Measurements from ENCODE around the gene A3GALT2. TPM values are rescaled to one million over a fixed set of nuclear protein-coding genes. Genes with fewer than 3 reads are reported as not detected.

The A3GALT2 gene
- polyA plus RNA-seq, 1 of the 3 experiments (the other 2 are of a cell fraction) = 0.07 TPM

GRCh38 chr1:33346927-33347649 lies 26.2 kb upstream of the A3GALT2 start (continued):
- 0 out of 2 replicates have a peak, but pooled peaks have one; percentile 54 for TF ChIP-seq TEAD4 (IDR thresholded peaks at IDR 0.05; ENCODE audit: borderline replicate concordance, insufficient read depth)

DNA sequence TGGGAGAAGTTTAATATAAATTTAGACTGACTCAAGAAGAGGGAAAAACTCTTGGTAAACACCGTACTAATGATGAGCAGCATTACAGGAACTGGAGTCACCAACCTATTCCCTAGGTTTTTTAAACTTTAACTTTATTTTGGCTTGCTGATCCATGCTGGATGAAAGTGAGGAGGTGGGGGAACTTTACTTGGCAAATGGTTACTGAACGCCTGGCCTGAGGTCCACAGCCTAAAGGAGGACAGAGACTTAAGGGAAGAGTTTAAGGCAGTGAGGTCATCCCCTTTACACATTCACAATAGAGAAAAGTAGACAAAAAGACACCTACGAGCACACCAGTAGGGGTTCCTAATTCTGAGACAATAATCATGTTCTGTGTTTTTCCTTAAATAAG lies 25.6 kb upstream of the A3GALT2 start:
- POLR2A ChIA-PET = no interaction called here
- WGBS (ENCODE audit: low lambda C conversion rate) = 23% methylated on average over 3 of the region's 3 CpGs

More for the DNA sequence above, 25.6 kb upstream of the A3GALT2 start:
- no peak for TF ChIP-seq ELF1 (IDR thresholded peaks at IDR 0.05)
- no peak for TF ChIP-seq FOSL2 (IDR thresholded peaks at IDR 0.05; ENCODE audit: borderline replicate concordance, low read depth)
- TF ChIP-seq TCF12 (IDR thresholded peaks at IDR 0.05) = no peak
- TF ChIP-seq REST (IDR thresholded peaks at IDR 0.05; ENCODE audit: low read depth, low read length) = no peak
- TF ChIP-seq, protein P1, sequence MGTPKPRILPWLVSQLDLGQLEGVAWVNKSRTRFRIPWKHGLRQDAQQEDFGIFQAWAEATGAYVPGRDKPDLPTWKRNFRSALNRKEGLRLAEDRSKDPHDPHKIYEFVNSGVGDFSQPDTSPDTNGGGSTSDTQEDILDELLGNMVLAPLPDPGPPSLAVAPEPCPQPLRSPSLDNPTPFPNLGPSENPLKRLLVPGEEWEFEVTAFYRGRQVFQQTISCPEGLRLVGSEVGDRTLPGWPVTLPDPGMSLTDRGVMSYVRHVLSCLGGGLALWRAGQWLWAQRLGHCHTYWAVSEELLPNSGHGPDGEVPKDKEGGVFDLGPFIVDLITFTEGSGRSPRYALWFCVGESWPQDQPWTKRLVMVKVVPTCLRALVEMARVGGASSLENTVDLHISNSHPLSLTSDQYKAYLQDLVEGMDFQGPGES (IDR thresholded peaks at IDR 0.05; ENCODE audit: low read depth, low read length) = no peak
- no peak for TF ChIP-seq RXRA (IDR thresholded peaks at IDR 0.05; ENCODE audit: borderline replicate concordance, low read depth)
- no peak for TF ChIP-seq RAD21 (IDR thresholded peaks at IDR 0.05; ENCODE audit: low read length)
- no peak for TF ChIP-seq GATA2 (CRISPR knock-in tag; IDR thresholded peaks at IDR 0.05)
- TF ChIP-seq, protein P2, sequence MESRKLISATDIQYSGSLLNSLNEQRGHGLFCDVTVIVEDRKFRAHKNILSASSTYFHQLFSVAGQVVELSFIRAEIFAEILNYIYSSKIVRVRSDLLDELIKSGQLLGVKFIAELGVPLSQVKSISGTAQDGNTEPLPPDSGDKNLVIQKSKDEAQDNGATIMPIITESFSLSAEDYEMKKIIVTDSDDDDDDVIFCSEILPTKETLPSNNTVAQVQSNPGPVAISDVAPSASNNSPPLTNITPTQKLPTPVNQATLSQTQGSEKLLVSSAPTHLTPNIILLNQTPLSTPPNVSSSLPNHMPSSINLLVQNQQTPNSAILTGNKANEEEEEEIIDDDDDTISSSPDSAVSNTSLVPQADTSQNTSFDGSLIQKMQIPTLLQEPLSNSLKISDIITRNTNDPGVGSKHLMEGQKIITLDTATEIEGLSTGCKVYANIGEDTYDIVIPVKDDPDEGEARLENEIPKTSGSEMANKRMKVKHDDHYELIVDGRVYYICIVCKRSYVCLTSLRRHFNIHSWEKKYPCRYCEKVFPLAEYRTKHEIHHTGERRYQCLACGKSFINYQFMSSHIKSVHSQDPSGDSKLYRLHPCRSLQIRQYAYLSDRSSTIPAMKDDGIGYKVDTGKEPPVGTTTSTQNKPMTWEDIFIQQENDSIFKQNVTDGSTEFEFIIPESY (IDR thresholded peaks at IDR 0.05; ENCODE audit: borderline replicate concordance, low read depth) = no peak
- TF ChIP-seq SMC3 (IDR thresholded peaks at IDR 0.05; ENCODE audit: low read depth, low read length) = no peak
- TF ChIP-seq YY1 (IDR thresholded peaks at IDR 0.05; ENCODE audit: low read depth) = no peak
- no peak for TF ChIP-seq TEAD4 (IDR thresholded peaks at IDR 0.05; ENCODE audit: borderline replicate concordance, insufficient read depth)
- TF ChIP-seq, protein P3, sequence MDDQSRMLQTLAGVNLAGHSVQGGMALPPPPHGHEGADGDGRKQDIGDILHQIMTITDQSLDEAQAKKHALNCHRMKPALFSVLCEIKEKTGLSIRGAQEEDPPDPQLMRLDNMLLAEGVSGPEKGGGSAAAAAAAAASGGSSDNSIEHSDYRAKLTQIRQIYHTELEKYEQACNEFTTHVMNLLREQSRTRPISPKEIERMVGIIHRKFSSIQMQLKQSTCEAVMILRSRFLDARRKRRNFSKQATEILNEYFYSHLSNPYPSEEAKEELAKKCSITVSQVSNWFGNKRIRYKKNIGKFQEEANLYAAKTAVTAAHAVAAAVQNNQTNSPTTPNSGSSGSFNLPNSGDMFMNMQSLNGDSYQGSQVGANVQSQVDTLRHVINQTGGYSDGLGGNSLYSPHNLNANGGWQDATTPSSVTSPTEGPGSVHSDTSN (IDR thresholded peaks at IDR 0.05) = no peak
- no peak for TF ChIP-seq NFIC (IDR thresholded peaks at IDR 0.05; ENCODE audit: borderline replicate concordance)
- no peak for TF ChIP-seq NRF1 (IDR thresholded peaks at IDR 0.05; ENCODE audit: low read depth, low read length)
- TF ChIP-seq, protein P4, sequence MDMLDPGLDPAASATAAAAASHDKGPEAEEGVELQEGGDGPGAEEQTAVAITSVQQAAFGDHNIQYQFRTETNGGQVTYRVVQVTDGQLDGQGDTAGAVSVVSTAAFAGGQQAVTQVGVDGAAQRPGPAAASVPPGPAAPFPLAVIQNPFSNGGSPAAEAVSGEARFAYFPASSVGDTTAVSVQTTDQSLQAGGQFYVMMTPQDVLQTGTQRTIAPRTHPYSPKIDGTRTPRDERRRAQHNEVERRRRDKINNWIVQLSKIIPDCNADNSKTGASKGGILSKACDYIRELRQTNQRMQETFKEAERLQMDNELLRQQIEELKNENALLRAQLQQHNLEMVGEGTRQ (IDR thresholded peaks at IDR 0.05; ENCODE audit: borderline replicate concordance, low read depth, low read length) = no peak
- TF ChIP-seq CTCF (IDR thresholded peaks at IDR 0.05) = no peak
- no peak for TF ChIP-seq RCOR1 (IDR thresholded peaks at IDR 0.05; ENCODE audit: low read length)
- no peak for TF ChIP-seq POLR2AphosphoS5 (IDR thresholded peaks at IDR 0.05; ENCODE audit: low read depth, low read length)
- Histone ChIP-seq H3F3A (replicated peaks; ENCODE audit: insufficient read depth) (peaks cover 45% of the 10 kb centered on the region), H3K4me3 (ENCODE audit: low read depth in 2 of 2, low read length in 1 of 2) (peak overlapping the region; percentile 68 to 78; a peak in 3 of 4 replicates), H3K9me2 (no peaks in the 10 kb centered on the region), H3K4me1 (ENCODE audit: control insufficient read depth in 1 of 2, insufficient read depth in 2 of 2, low read depth in 1 of 2, low read length in 1 of 2) (peaks cover 53 to 54% of the 10 kb centered on the region in 2 experiments), H3K4me2 (peak overlapping the region; percentile 84), H4K20me1 (ENCODE audit: insufficient read depth) (peaks cover 35% of the 10 kb centered on the region), H3K27ac (ENCODE audit: low read depth in 2 of 2, low read length in 1 of 2) (peak overlapping the region; percentile 89 to 97), H3K79me2 (ENCODE audit: insufficient read depth) (peaks cover 82% of the 10 kb centered on the region), H3K9ac (peak overlapping the region; percentile 94), H3K9me3 (no peaks in the 10 kb centered on the region), H2AFZ (ENCODE audit: low read depth) (no peak overlapping the region), H3K36me3 (replicated peaks in 1 of 2; ENCODE audit: control insufficient read depth in 1 of 2, insufficient read depth in 2 of 2, low read length in 1 of 2) (peaks cover 29 to 31% of the 10 kb centered on the region in 2 experiments), H3K27me3 (ENCODE audit: insufficient read depth) (no peaks in the 10 kb centered on the region)
- CTCF ChIA-PET = interaction anchor here (2.0 kb wide), 1 partner anchor 51 kb away, joined by 10 read pairs; no protein-coding TSS in a partner anchor
- no peak for DNase-seq

Data from SK-N-SH (cell line).